CD4-positive, alpha-beta T cell treated with Interleukin-10 for 1 hour (primary cell): ENCODE measurements around the gene FMNL2.

Experiments
- DNase-seq: peaks from one replicate; pipeline ENCODE4 v3.0.0-alpha.2; 2020

The FMNL2 gene

DNA sequence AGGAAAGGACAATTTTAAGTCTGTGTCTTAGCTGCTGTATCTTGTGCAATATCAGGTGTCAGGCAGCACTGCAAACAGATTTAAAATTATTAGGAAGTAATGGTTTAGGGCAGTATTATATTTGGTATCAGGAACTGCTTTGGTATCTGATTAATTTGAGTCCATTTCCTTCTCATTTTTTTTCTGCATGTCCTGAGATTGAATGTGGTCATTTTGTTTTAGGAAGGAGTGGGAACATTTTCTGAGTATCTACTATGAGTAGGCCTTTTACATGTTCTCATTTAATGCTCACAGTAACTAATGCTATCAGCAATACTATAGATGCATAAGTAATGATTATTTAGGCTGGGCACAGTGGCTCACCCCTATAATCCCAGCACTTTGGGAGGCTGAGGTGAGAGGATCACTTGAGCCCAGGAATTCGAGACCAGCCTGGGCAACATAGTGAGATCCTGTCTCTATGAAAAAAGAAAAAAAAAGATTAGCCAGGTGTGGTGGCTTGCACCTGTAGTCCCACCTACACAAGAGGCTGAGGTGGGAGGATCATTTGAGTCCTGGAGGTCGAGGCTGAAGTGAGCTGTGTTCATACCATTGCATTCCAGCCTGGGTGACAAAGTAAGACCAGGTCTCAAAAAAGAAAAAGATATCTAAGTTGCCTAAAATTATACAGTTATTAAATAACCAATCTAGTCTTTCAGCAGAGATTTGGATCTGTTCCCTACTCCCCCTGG lies 4.7 kb downstream of the FMNL2 start:
- no peak for DNase-seq

DNA sequence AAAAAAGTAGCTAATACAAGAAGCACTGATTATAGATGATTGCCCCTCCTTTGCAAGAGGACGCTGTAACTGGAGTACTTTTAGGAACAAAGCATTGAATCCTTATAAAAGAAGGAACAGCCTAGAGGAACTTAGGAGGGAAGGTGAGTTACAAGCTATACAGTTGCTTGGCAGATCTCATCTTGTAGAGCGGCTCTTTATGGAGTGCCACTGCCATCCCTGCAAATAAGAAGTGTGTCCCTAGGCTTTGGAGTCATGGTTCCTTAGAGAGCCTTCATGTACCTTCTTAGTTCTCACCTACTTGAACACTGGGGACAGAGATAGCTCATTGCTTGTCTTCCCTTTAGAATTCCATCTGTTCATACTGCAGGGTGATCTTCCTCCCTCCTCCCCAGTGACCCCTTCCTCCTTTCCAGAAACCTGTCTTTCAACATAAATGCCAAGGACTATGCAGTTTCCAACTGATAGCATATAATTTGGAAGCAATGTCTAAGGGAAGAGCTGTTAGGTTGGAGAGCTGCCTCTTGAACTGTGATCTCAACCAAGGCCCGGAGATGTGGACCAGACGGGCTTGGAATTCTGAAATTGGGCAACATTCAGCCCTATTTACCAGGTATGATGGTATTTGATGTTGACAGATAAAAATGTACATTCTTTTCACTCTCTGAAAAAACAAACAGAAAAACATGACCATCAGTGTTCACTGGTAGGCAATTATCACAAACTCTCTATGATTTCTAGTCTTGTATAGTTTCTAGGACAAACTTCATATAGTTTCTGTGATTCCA lies 7.5 kb downstream of the FMNL2 start:
- DNase-seq, result no peak

DNA sequence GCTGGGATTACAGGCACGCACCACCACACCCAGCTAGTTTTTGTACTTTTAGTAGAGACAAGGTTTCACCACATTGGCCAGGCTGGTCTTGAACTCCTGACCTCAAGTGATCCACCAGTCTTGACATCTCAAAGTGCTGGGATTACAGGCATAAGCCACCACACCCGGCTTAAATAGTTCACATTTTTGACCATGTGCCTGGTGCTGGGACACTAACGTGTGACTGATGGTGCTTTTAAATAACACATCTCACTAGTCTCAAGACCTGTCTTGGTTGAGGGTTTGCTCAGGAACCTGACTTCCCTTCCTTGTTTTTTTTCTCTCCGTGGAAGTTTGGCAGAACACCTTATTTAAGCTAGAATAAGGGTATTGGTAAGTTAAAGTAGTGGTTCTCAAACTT lies 8.5 kb downstream of the FMNL2 start:
- no peak for DNase-seq

- DNase-seq, result no peak
These were observed 9.7 kb downstream of the FMNL2 start for GRCh38 chr2:152344579-152345195.

- no peak for DNase-seq
These were observed 12.1 kb downstream of the FMNL2 start for GRCh38 chr2:152347076-152347475.

- DNase-seq, result no peak
These were observed 13.4 kb downstream of the FMNL2 start for GRCh38 chr2:152348388-152348787.

DNA sequence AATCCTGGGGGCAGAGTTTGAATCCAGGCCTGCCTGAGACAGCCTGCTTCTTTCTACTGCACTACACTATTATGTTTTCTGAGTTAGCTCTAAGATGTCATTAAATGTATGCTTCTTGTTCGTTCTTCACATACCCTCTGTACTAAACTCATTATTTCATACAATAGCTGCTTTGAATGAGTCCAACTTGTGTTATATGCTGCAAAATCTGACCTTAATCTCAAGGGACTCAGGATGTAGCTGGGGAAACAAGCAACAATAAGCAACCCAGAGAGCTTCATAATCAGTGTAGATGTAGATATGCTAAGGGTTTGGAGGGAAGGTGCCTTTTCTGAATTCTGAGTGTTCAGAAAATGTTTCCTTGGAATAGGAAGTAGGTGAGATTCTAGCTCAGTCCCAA lies 14.4 kb downstream of the FMNL2 start:
- no peak for DNase-seq

- no peak for DNase-seq
These were observed 15.2 kb downstream of the FMNL2 start for GRCh38 chr2:152350155-152350679.

- no peak for DNase-seq
These were observed 17.6 kb downstream of the FMNL2 start for GRCh38 chr2:152352616-152353015.

- no peak for DNase-seq
These were observed 18.4 kb downstream of the FMNL2 start for GRCh38 chr2:152353364-152353763.

DNA sequence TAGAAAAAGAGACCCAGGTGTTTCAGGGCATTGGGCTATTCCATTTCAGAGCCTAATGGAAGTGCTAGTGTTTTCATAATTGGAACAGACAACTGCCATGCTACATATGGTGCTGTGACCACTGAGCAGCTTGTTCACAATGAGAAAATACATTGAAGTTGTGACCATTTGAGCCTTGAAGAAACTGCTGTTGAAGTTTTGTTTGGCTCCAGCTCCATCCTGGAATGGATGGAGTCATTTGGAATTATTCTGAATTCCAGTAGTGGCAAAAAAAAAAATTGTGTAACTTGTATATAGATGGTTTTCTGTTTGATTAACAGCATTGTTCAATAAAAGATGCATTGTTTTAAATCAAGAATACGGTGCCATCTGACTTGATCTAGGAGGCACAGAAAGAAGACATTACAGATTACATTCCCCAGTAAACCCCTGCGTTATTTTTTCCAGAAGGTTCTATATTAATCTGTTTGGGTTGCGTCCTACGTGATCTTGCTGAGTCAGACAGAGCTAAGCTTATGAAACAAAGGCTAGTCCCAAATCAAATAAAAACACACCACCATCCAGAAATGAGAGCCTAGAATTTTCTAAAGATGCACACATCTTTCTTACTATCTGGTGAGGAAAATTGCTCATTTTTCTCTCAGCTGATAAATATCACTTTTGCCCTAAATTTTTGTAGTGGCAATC lies 19.2 kb downstream of the FMNL2 start:
- DNase-seq, result no peak

DNA sequence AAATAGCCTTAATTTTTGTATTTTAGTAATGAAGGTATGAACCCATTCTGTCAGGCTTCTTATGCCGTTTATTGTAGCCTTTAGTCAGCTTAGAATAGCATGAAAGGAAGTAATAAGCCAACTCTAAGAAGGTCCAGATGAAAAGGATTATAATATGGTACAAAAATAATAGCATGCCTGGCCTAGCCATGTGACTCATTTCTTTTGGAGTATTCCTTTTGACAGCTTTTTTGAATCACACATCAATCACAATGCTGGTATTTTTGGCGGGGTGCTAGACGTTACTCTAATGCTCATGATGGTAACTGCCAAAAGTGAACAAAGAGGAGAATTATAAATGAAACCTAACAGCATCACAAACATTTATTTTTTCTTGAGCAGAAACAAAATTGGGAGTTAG lies 19.9 kb downstream of the FMNL2 start:
- DNase-seq, result no peak

DNA sequence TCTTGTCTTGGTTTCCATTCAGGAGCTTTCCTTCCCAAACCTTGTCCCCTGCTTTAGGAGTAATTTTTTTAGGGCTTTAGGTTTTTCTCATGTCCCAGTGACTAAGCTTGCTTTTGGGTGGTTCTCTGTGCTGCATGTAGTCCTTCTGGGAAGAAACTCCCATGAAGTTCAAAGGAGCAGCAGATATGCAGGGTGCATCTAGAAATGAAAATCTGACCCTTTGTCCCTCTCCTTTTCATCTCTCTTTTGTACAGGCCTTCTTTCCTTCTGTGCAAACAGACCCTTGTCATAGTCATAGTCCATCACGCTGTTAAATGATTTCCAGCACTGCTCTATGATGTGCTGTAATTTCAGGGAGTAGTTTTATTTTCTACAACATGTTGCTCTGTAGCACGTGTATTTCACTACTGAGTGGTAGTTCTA lies 20.4 kb downstream of the FMNL2 start:
- no peak for DNase-seq

- DNase-seq, result no peak
These were observed 24.8 kb downstream of the FMNL2 start for GRCh38 chr2:152359573-152360363.

GRCh38 chr2:152363936-152364335 lies 29.0 kb downstream of the FMNL2 start:
- DNase-seq, result no peak

DNA sequence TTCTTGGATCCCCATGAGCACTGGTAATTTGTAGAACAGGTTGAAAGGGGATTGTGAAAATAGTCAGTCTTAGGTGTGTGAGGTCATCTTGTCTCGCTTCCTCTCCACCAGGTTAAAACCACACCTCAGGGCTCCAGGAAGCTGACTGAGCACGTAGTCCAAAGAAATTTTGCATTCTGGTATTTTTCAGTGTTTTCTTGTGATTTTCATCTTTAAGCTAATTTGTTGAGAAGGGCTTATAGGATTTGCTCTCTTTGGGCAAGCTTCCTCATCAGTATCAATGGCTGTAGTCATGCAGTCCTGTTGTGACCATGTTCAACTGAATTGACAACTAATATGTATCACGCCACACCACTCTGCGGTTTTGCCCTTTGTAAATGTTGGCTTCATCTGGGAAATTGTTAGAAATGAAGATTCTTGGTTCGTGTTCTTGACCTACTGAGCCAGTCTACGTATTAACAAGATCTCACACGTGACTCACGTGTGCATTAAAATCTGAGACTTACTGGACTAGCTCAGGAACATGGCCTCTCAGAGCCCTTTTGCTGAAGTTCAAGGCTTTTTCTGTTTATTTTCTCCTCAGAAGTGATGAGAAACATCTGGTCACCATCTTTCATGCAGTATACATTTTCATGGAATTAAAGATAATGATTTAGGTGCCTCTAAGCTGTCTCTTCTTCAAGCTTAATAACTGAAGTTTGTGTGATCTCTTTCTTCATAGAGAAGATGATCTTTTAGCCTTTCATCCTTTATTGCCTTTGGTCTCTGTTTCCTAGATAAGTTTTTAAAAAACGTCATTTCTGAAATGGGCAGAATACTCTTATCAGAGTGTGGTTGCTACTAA lies 32.8 kb downstream of the FMNL2 start:
- DNase-seq, result no peak

- DNase-seq, result no peak
These were observed 34.3 kb downstream of the FMNL2 start for GRCh38 chr2:152369176-152369860.

DNA sequence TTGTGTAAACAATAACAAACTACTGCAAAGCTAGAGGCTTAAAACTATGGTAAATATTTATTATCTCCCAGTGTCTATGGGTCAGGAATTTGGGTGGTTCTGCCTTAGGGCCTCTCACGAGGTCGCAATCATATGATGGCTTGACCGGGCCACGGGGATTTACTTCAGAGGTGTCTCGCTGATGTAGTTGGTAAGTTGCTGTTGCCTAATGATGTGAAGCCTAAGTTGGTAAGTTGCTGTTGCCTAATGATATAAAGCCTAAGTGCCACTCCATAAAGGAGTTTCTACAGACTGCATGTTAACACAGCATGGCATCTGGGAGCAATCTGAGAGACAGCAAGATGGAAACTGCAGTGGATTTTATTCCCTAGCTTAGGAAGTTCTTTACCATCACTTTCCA lies 35.8 kb downstream of the FMNL2 start:
- DNase-seq, result no peak

- DNase-seq, result no peak
These were observed 37.5 kb downstream of the FMNL2 start for GRCh38 chr2:152372438-152372984.

DNA sequence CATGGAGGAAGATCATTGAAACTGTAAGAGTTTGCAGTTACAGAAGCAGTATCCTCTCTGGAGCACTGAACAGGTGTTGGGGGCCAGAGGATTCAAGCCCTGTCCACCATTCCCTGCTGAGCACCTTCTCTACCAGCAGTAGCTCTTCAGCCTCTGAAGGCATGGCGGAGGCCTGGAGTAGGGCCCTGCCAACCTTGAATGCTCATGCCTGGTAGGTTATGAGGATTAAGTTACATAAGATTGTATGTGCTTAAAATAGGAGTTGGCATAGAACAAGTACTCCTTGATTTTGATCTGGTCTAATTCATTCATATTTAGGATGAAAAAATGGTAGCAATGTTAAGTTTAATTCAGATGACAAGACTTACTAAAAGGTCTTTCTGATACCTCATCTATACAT lies 40.2 kb downstream of the FMNL2 start:
- no peak for DNase-seq
